ENCODE results near the gene MAPK8IP2. TPM values are rescaled to one million over a fixed set of nuclear protein-coding genes. Genes with fewer than 3 reads are reported as not detected.

Gene MAPK8IP2
- total and polyA plus RNA-seq, 2 of the 13 experiments (the other 11 are each of a cell fraction or from before 2014, with no cell fraction given): 1.3 to 2.6 TPM

GRCh38 chr22:50640857-50641647 is 40.5 kb downstream of the MAPK8IP2 start (continued):
- TF ChIP-seq ZNF800 (CRISPR knock-in tag; IDR thresholded peaks at IDR 0.05) (no peak), MAFF (IDR thresholded peaks at IDR 0.05; ENCODE audit: low read depth, low read length) (no peak), SRF (IDR thresholded peaks at IDR 0.05; ENCODE audit: low read depth, low read length) (no peak), NFKB2 (CRISPR knock-in tag; IDR thresholded peaks at IDR 0.05; ENCODE audit: borderline replicate concordance) (peak; percentile 44; the same call in 1 of the 2 replicates), ZNF724P (CRISPR knock-in tag; IDR thresholded peaks at IDR 0.05; ENCODE audit: borderline replicate concordance) (0 out of 2 replicates have a peak, but pooled peaks have one; percentile 18), GPN1 (CRISPR knock-in tag; IDR thresholded peaks at IDR 0.05; ENCODE audit: borderline replicate concordance) (no peak), ZNF75D (CRISPR knock-in tag; IDR thresholded peaks at IDR 0.05; ENCODE audit: borderline replicate concordance) (no peak), RBM22 (optimal IDR thresholded peaks at IDR 0.05; ENCODE audit: low read length) (no peak), ELK4 (CRISPR knock-in tag; IDR thresholded peaks at IDR 0.05; ENCODE audit: borderline replicate concordance) (no peak), NFKBIZ (CRISPR knock-in tag; IDR thresholded peaks at IDR 0.05) (no peak), ZFY (CRISPR knock-in tag; IDR thresholded peaks at IDR 0.05) (no peak), TCF12 (IDR thresholded peaks at IDR 0.05) (no peak), TCF12 (CRISPR knock-in tag; IDR thresholded peaks at IDR 0.05) (no peak), ZNF124 (CRISPR knock-in tag; IDR thresholded peaks at IDR 0.05) (no peak), RBM39 (IDR thresholded peaks at IDR 0.05; ENCODE audit: low read depth, low read length, poor library complexity, severe bottlenecking) (no peak), BATF2 (CRISPR knock-in tag; IDR thresholded peaks at IDR 0.05) (no peak), KDM5B (CRISPR knock-in tag; IDR thresholded peaks at IDR 0.05; ENCODE audit: borderline replicate concordance) (0 out of 2 replicates have a peak, but pooled peaks have one; percentile 28)
